ENCODE data around the gene CFAP61.
A peak's percentile ranks its signal among the peaks of the same experiment; 100 is the strongest.

Gene CFAP61

GRCh38 chr20:20272686-20273085 lies 220.4 kb downstream of the CFAP61 start:
- no peak for DNase-seq (ENCODE audit: low read depth, low spot score)

DNA sequence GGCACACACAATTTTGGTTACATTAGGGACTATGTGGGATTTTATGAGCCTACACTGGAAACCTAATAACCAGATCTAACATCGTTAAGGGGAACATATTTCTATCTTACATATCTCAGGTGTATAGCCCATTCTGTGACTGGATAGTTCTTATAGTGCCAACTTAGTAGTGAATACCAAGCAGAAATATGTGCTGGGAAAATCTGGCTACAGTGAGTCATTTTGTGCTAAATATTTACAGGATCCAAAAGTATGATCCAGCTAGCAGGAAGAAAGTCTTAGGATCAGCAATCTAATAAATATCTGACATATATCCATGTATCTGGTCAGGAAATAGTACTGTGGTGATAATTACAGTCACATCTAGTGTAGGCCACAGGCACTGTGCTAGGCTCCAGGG lies 221.0 kb downstream of the CFAP61 start:
- DNase-seq (ENCODE audit: low read depth, low spot score), result no peak

DNA sequence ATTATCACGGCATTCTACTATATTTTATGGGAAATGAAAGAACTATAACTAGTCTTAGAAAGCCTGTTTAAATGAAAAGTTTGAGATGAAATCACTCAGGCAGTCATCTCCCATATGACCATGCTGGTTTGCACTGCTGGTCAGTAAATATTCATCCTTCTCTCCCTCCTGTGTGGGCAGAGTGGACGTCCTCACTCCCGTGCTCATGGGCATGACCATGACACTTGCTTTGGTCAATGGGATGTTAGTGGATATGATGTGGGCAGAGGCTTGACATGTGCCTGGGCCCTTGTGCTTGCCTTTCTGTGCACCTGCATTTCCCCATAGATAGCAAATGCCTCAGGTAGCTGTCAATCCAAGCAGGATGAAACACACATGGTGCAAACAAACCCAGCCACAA lies 222.5 kb downstream of the CFAP61 start:
- no peak for DNase-seq (ENCODE audit: low read depth, low spot score)

DNA sequence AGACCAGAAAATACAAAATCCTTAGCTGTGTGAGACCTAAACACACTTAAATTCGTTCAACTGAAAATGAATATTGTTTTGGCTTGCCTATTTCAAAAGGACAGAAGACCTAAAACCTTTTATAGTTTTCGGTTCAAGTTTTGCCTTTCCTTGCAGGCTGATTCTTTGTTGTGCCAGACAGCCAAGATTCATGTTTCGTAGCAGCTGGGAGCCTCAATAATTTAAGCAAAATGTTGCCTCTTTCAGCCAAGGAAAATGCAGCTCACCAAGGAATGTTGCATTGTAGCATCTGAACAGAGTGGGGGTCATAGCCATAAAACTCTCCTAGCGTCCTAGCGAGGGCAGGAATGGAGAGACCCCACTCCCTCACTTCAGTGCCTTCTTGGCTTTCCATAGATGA lies 223.3 kb downstream of the CFAP61 start:
- no peak for DNase-seq (ENCODE audit: low read depth, low spot score)

DNA sequence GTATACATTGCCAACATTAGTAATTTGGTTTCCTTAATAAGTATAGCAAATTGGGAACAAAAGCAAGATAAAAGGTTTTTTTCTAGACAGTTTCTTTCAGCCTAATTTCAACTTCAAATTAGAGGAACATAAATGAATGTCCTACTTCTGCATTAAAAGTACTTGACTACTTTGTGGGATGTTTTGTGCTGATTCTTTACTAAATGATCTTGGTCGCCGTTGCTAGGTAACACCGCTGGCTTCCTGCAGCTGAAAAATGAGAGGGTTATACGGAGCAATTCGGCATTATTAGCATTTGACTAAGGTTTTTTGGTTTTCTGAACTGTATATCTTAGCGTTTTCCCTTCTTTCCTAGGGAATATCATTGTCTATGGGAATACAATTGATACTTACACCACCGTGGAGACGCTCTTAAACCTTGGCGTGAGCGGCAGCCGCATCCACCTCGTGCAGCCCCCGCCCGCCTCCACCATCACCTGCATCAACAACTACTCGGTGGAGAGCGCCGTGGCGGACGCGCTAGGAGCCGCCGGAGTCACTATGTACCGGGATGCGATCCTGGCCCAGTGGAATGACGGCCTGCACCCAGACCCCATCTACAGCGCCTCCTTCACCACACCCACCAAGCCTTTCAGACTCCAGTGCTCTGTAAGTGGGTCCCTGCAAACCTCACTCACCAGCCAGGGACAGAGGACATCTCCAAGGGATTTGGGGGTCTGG lies 224.6 kb downstream of the CFAP61 start:
- DNase-seq (ENCODE audit: low read depth, low spot score), result no peak

DNA sequence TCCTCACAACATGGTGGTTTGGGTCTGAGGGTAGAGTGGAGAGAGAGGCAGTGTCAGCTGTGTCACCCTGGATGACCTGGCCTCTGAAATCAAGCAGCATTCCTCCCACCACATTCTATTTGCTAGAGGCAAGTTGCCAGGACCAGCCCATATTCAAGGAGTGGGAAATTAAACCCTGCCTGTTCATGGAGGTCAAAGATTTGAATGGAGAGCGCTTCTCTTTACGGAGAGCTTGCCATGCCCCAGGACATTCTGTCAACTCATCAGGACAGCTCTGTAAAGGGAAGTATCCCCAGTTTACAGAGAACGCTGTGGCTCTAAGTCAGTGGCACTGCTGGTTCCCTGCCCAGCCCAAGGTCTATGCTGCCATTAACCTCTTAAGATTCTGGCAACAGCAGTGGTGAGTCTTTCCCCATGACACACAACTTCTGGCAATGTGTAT lies 225.6 kb downstream of the CFAP61 start:
- peak; percentile 47 for DNase-seq (ENCODE audit: low read depth, low spot score)

- DNase-seq (ENCODE audit: low read depth, low spot score), result no peak
Measured at GRCh38 chr20:20286061-20286460, 233.7 kb downstream of the CFAP61 start.

- DNase-seq (ENCODE audit: low read depth, low spot score), result no peak
Measured at GRCh38 chr20:20289331-20289730, 237.0 kb downstream of the CFAP61 start.

- DNase-seq (ENCODE audit: low read depth, low spot score), result no peak
Measured at GRCh38 chr20:20292472-20292871, 240.1 kb downstream of the CFAP61 start.

DNA sequence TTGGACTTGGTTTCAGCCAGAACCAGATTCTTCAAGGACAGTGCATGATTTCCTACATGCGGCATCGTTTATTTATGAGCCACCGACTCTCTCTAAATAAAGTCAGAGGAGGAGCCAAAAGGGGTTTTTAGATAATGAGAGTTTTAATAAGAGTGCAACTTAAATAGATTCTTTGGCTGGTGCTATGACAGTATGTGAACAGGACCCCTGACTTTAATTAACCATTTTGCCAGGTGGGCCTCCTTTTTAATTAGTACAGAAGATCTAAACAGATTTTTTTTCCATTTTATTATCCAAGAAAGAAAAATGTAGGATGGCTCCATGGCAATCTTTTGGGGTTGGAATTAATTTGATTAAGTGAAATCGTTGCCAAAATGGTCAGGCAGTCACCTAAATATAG lies 240.8 kb downstream of the CFAP61 start:
- no peak for DNase-seq (ENCODE audit: low read depth, low spot score)

DNA sequence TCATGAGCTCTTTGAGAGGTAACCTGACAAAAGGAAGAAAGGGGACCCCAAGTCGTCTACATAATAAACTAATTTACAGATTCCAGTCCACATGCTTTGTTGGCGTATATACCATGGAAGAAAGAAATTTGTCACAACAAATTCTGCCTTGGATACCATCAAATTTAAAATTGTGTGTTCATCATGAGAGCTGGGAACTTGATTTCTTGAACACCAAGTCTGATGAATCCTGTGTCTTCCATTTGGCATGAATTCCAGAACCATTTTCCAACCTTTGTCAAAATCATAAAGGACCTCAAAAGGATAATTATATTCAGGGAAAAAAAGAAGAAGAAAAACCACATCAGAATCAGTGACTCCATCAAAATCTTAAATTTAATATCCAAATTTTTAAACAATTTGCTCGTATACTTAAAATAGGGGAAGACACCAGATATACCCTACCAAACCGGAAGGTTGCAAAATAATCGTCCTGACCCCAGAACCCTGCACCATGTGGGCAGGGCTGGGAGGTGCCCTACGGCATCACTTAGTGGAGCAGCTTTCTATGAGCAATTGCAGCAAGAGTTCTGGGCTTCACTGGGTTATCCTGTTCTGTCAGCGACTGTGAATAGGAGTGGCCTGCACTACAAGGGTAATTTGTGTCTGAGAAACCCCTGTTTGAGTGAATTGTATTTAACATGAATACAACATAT lies 241.5 kb downstream of the CFAP61 start:
- no peak for DNase-seq (ENCODE audit: low read depth, low spot score)

DNA sequence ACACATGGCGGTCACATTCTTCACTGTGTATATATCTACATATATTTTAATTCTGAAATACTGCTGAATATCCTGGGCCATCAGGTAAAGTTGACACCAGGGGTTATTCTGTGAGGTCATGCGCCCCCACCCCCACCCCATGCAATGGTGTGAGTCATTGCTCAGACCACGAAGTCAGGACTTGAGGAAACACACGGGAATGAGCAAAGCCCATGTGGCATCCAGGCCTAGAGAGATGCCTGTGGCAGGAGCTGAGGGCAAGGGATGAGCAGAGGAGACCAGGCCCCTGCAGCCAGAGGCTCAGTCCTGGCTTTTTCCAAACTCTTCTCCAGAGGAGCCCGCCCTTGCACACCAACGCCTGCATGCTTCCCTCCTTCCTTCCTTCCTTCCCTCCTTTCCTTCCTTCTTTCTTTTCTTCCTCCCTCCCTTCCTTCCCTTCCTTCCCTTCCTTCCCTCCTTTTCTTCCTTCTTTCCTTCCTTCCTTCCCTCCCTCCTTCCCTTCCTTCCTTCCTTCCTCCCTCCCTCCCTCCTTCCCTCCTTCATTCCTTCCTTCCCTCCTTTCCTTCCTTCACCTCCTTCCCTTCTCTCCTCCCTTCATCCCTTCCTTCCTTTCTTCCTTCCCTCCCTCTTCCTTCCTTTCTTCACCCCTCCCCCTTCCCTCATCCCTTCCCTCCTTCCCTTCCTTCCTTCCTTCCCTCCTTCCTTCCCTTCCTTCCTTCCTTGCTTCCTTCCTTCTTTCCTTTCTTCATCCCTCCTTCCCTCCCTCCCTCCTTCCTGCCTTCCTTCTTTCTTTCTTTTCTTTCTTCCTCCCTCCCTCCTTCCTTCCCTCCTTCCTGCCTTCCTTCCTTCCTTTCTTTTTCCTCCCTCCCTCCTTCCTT lies 243.5 kb downstream of the CFAP61 start:
- DNase-seq (ENCODE audit: low read depth, low spot score), result no peak

- no peak for DNase-seq (ENCODE audit: low read depth, low spot score)
Measured at GRCh38 chr20:20297181-20297580, 244.8 kb downstream of the CFAP61 start.

DNA sequence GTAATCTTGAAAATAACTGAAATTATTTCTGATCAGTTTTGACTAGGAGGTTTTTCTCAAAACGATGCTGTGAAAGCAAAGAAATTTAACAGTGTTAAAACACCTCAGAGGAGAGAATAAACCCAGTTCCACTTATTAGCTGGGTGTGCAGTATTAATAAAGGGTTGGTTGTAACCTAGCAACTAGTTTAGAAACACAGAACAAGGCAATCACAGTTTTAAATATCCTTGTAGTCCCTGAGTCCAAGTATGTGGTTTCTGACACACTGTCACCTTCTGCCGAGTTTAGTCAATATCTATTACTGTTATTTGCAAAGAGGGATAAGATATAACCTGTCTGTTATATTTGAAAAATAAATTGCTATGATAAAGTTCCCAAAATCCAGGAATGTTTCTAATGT lies 245.4 kb downstream of the CFAP61 start:
- DNase-seq (ENCODE audit: low read depth, low spot score), result no peak

DNA sequence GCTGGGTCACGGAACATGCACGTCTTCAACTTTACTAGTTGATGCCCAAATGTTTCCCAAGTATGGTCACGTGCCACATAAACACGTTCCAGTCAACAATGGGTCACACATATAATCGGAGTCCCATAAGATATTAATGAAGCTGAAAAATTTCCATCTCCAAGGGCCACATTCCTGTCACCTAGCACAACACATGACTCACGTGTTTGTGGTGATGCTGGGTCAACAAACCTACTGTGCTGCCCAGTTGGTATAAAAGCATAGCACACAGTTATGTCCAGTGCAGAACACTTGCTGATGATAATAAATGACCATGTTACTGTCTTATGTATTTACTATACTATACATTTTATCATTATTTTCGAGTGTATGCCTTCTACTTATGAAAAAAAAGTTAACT lies 247.6 kb downstream of the CFAP61 start:
- DNase-seq (ENCODE audit: low read depth, low spot score), result no peak

DNA sequence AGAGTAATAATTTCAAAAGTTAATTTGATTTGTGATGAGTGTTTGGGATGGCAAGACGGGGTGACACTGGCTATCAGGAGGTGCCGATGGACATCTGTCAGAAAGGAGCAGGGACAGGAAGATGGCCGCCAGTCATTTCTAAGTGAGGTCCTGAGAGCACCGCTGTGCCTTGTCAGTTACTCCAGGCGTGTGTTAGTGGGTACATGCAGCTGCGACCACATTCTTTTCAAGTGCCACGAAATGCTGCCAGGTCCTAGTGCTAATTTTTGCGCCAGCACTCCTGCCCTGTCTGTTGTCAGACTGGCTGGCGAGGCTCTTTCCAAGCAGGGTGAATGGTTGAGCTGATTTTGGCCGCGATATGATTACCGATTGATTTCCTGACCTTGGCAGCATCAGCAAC lies 251.0 kb downstream of the CFAP61 start:
- DNase-seq (ENCODE audit: low read depth, low spot score), result no peak

GRCh38 chr20:20303742-20304141 lies 251.4 kb downstream of the CFAP61 start:
- DNase-seq (ENCODE audit: low read depth, low spot score), result no peak

- DNase-seq (ENCODE audit: low read depth, low spot score), result no peak
Measured at GRCh38 chr20:20304942-20305341, 252.6 kb downstream of the CFAP61 start.

GRCh38 chr20:20312562-20312961 lies 260.2 kb downstream of the CFAP61 start:
- no peak for DNase-seq (ENCODE audit: low read depth, low spot score)

DNA sequence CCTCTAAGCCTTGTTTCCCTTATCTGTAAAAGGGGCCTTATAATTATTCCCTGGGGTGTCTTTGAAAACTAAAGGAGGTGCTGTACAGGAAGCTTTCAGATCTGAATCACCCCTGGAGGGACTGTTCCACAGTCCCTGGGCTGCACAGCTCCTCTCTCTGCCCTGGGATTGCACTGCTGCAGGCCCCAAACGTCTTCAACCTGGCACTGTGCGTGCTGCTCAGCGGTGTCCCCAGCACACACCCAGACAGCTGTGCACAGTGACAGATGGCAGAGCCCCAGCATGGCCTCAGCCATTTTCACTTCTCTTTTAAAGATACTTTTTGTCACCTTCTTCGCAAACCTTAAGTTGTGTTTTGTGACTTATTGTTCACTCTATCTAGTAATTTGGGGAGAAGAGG lies 264.9 kb downstream of the CFAP61 start:
- DNase-seq (ENCODE audit: low read depth, low spot score), result no peak

DNA sequence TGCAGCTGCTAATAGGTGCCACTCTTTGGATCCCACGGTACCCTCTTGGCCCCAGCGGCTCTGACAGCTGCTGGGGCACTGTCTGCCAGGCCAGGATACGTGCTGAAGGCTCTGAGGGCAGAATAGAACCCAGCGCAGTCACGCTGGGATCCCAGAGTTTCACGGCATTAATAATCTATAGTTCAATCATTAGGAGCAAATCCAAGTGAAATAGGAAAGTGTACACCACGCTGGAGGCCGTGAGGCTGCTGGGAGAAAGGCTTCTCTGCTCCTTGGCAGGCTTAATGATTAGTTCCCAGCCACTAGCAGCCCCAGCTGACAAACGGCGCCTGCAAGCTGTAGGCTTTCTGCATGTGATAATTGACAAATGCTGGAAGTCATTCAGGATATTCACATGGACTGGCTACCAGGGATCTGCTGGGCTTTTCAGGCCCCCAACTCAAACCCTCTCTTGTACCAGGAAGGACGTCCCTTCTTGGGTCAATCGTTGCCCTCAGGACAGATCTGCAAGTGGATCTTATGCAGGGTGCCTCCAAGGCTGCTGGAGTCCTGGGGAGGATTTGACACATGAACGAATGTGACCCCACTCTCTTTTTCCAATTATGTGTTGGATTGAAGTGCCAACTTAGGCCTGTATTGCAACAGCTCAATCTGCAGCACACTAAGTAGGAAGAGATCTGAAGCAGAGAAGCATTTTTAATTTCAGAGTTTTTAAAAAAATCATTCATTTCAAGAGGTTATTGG lies 265.5 kb downstream of the CFAP61 start:
- no peak for DNase-seq (ENCODE audit: low read depth, low spot score)
